Measurements from ENCODE around the gene COBLL1.

COBLL1 gene, protein sequence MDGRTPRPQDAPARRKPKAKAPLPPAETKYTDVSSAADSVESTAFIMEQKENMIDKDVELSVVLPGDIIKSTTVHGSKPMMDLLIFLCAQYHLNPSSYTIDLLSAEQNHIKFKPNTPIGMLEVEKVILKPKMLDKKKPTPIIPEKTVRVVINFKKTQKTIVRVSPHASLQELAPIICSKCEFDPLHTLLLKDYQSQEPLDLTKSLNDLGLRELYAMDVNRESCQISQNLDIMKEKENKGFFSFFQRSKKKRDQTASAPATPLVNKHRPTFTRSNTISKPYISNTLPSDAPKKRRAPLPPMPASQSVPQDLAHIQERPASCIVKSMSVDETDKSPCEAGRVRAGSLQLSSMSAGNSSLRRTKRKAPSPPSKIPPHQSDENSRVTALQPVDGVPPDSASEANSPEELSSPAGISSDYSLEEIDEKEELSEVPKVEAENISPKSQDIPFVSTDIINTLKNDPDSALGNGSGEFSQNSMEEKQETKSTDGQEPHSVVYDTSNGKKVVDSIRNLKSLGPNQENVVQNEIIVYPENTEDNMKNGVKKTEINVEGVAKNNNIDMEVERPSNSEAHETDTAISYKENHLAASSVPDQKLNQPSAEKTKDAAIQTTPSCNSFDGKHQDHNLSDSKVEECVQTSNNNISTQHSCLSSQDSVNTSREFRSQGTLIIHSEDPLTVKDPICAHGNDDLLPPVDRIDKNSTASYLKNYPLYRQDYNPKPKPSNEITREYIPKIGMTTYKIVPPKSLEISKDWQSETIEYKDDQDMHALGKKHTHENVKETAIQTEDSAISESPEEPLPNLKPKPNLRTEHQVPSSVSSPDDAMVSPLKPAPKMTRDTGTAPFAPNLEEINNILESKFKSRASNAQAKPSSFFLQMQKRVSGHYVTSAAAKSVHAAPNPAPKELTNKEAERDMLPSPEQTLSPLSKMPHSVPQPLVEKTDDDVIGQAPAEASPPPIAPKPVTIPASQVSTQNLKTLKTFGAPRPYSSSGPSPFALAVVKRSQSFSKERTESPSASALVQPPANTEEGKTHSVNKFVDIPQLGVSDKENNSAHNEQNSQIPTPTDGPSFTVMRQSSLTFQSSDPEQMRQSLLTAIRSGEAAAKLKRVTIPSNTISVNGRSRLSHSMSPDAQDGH
- 2.1 to 12.0 (median 3.7) reads per million in 17 experiments for total RNA-seq

DNA sequence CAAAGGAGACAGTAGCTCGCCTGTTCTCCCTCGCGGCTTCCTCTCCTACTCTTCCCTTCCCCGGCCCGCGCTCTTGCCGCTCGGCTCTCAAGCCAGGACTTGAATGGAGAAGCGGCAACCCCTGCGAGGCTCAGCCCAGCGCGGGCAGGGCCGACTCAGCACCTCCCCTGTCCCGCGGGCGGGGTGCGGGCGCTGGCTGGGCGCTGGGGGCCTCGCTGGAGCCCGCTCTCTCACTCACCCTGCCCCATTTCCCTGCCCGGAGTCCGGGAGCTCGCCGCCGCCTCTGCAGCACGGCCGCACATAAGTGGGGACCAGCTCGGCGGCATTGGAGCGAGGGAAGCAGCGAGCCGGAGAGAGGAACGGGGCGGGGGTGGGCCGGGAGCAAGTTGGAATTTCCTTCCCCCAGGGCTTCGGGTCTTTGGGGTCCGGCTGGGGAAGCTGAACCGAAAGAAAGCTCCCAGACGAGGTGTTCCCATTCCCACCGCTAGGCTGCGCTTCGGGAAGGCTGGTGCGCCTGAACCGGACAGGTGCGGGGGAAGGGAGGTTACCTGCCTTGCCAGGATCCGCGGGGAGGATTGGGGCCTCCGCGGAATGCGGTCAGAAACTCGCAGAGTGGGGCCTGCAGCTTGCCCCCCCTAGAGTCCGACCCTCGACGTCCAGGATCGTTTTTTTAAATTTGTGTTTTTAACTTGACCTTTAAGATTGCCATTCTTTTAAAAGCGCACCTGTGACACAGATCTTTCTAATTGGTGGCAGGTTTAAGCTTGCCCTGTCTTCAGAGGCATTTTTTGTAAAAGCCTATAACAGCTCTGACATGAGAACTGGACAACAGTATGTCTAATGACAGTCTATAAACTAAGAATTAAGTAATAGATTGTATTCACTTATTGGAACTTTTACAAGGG lies at the start of gene COBLL1:
Gene COBLL1 (minus strand): TSS at position 105 of the 905 bp plus-strand sequence. CDS start 627 bp downstream, outside the sequence.
- DNase-seq = peak; percentile 67 to 86 (median 78)

DNA sequence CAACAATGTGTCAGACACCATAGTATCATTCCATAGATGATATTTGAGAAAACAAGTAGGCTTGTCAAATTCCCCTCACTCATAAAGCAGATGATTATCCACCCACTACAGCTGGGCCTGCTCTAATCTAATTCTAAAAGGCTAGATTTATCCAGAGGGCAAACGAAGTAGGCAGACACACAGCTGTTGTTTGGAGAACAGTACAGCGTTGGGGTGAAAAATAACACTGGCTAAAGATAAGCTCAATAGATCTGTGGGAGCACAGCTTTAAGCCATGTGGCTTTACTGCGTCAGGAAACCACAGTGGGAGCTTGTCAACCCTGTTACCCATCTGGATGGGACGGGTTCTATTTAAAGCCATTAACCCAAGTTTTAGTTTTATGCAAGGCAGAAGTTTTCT lies 48.9 kb upstream of the COBLL1 start:
- no peak for DNase-seq

DNA sequence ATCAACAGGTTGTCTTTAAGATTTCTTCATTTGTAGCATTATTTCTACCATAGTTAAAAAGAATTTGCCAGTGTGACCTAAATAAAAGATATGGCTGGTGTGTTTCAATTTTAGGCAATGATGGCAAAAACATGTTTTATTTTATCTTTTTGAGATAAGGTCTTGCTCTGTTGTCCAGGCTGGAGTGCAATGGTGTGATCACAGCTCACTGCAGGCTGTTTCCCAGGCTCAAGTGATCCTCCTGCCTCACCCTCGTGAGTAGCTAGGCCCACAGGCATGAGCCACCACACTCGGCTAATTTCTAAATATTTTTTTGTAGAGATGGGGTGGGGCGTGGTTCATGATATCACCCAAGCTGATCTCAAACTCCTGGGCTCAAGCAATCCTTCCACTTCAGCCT lies 47.0 kb upstream of the COBLL1 start:
- no peak for DNase-seq

DNA sequence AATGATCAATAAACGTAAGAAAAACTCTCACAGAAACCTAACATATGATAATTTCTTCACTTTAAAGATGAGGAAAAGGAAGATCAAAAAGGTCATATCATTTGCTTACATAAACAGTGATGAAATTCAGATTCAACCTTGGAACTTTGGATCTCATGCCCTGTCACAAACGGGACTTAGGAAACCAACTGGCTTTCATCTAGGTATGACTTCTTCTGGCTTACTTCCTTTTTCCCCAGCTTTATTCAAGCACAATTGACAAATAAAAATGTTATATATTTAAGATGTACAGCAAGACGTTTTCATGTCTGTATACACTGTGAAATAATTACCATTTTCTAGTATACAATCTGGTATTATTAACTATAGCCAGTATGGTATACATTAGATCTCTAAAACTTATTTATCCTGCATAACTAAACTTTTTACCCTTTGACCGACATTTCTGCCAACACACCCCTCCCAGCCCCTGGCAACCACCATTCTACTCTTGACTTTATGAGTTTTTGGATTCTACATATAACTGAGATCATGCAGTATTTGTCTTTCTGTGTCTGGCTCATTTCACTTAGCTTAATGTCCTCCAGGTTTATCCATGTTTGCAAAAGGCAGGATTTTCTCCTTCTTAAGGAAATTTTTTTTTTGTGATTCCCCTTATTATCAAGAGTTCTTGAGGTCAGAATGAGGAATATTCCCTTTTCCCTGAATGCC lies 46.0 kb upstream of the COBLL1 start:
- no peak for DNase-seq

DNA sequence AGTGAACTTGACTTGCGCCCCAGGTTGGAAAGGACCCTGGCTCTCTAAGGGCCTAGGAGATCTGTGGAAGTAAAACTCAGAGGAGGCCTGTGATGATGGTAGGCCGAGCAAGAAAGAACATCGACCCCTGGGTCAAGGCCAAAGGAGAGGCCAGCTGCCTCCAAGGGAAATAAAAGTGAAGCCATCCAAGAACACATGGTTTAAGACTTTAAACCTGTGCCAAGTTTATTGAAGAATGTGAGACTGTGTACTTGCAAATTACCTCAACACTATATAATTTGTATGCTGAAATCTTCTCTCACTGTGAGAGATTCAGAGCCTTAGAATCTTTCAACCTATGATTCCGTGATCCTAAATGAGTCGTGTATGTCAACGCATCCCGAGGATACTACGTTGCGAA lies 40.7 kb upstream of the COBLL1 start:
- no peak for DNase-seq

DNA sequence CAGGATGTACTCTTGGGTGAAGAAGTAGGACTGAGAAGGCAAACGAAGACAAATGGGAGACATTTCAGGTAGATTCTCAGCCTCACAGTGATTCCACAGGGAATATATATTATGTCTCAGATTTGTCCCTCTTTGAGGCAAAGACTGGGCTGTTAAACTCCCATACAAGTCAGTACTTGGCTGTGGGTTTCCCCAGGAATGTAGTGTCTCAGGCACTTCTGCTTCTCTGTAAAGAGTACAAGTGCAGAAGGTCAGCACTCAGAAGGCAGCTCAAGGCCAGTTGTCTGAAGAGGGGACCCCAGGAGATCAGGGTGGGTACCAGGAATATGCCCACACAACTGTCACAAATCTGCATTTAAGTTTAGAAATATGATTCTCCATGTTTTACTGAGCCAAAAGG lies 39.9 kb upstream of the COBLL1 start:
- DNase-seq = no peak

DNA sequence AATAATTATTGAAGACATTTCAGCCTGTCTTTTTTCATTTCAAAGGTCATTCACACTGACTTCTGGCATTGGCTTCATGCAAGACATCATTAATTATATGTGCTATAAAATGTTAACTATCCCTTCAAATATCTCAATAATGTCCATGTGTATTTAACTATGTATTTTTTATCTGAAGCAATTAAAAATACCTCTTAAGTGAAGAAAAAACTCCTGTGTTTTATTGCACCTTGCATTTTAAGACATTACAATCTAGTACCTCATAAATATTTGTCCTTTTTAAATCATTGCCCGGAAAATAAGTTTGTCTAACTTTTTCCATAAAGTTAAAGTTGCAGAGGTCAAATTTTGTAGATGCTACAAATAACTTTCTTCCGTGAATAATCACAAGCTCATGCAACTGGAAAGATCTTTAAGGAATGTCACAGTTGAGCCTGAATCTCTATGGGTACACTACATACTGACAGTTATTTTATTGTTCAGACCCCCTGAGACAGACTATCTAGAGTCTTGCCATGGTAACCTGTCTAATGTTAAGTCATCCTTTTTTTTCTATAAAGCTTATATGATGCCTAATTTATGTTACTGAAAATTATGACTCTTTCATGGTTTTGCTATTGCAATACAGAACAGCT lies 38.4 kb upstream of the COBLL1 start:
- no peak for DNase-seq

DNA sequence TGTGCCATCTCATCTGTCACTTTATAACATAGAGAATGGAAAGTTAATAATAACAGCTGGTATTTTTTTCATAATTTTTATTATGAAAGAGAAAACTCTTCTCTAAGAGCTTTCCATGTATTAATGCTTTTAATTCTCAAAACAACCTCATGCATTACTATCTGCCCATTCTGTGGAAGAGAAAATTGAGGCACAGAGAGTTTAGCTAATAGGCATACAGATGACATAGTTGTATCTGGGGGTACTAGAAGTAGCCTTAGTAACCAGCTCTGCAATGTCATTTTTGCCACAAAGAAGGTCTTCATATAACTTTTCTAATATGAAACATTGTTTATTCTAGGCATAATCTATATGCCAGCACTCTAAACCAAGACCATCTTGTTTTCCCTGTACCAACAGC lies 36.3 kb upstream of the COBLL1 start:
- no peak for DNase-seq

DNA sequence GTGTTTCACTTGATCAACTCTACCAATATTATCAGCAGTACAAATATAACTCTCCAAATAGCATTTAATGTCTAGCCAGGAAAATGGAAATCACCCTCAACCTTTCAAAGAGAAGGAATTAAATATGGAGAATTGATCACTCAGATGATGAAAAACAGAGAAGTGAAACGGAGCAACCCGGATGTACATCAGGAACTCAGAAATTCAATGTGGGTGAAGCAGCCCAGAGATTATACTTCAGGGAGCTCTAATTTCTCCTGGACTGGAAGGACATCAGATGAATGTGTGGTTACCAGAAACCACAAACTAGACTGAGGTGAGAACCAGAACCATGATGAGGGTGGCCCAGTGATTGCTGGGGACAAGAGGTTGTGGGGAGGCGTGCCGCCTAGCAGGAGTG lies 35.5 kb upstream of the COBLL1 start:
- DNase-seq = peak in 3 of 4 experiments; percentile 5 to 45 (median 31)

DNA sequence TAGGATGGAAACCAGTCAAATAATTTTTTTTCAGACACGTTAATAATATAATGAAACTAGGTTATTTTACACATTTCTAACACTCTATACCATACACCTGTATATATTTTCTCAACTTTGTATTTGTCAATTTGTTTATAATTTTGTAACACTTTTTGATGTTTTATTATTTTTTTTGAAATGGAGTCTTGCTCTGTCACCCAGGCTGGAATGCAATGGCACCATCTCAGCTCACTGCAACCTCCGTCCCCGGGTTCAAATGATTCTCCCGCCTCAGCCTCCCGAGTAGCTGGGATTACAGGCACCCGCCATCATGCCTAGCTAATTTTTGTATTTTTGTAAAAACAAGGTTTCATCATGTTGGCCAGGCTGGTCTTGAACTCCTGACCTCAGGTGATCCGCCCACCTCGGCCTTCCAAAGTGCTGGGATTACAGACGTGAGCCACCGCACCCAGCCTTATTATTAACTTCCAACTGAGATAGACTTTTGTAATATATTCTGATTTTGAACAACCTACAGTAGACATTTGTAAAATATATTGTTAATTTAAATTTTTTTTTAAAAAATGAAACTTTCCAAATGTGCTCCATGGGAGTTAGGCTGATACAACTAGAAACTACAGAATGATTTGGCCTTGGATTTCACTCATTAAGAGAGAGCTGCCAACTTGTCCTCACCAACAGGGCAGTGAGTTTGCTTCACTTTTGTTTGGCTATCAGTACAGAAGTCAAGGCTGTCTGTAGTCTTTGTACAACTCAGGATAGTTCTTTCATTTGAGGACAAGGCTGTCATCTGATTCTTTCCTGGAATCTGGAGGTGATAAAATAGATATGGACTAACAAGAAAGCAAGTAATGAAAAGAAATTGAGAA lies 33.9 kb upstream of the COBLL1 start:
- DNase-seq = no peak

DNA sequence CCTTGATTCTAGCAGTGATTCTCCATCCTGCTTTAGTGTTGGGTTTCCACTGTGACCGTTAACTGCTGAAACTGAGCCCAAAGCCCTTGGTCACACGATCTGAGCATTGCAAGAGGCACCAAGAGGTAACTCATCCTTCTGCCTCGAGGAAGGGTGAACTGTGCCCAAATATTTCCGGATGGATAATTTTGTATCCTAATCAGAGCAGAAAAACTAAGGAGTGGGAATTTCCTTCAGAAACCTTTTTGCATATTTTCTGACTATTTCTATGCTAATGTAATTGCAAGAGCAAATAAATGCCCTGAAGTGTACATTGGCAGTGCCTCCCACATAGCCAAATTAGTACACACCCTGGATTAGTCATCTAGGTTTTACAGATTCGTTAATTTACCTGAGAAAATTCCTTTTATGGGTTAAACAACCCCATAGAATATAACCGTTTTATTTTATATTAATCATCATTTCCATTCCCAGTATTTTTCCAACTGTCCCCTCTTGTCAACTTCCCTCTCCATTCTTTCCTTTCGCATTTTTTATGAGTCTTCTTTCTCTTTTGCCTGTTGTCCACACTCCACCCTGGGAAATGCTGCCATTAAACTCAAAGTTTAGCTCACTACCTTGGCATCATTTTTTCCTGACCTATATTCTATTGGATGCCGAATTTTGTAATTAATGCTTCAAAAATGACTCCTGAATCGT lies 31.7 kb upstream of the COBLL1 start:
- no peak for DNase-seq

DNA sequence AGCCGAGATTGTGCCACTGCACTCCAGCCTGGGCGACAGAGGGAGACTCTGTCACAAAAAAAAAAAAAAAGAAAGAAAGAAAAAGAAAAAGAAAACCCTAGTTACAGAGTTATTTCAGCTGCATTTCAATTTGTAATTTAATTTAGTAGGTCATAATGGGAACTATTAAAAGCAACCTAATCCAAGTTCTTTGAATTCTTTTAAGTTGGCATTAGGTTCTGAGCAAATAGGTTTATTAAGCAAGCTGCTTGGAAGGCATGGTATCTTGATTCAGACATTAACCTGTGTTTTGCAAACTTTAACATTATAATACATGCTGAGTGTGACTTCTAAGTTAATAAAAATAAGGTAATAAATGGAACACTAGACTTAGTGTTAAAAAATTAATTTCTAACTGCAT lies 29.8 kb upstream of the COBLL1 start:
- DNase-seq = no peak

DNA sequence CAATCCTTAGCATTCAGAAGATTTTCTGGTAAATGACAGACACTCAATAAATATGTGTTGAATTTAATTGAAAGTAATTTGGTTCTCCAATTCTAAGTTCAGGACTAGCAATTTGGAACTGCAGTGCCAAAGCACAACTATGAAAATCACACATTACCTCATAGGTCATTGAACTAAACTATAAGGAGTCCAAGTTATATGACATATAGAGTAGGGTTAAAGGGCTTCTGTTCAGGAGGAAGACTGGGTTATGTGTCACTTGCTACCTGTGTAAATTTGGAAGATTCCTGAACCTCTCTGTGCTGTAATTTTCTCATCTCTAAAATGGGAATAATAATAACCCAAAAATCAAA lies 27.8 kb upstream of the COBLL1 start:
- DNase-seq = no peak

DNA sequence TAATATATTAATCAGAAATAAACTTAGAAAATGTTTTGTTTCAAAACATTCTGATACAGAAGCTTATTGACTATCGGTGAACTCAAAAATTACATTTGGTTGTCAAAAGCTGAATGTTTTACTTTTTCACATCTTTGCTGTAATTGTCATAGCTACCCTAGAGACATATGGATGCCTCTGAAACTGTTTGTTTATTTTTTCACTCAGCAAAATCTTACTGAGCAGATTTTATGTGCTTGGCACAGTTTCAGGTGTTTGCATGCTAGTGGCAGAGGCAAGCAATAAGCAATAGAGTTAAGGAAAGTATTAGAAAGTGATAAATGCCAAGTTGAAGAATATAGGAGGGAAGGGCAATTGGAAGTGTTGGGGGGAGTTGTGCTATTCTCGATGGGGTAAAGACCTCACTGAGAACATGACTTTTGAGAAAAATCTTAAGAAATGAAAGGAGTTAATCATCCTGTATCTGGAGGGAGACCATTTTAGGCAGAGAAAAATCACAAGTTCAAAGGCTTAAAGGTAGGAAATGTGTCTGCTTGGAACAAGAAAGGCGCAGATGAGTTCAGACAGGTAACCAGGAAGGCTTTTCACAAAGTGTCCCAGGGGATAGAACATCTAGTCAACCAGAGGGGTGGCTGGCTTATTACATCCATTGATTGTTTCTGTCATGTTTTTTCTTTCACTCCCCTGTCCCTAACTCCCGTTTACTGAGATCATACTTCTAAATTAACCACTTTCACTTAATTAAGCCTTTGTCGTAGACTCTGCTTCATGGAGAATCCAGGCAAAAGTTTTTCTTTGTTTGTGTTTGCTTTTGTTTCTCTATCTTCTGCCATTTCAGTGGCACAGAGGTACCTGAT lies 27.2 kb upstream of the COBLL1 start:
- no peak for DNase-seq

DNA sequence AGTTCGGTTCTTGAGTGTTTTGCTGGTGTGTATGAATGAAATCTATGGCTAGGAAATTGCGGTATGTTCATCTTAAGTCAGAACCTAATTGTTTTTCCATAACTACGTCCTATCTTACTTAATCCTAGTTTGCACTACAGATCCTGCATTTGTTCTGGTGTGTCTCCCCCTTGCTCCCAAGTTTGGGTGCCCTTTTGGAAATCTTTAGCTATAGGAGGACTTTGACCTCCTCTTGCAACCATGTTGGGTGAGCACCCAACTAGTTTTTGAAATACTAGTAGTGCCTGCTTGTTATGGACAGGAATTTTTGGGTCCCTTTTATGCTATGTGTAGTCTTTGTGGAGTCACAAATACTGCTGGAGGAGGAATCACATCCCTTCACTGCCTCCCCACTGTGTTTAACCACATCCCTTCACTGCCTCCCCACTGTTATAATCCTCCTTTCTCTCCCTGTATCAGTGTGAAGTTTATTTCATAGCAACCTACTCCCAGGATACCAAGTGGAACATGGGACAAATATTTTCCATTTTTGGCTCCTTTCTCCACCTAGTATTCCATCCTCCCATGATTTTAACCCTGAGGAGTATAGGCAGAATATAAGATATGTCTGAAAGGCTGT lies 26.3 kb upstream of the COBLL1 start:
- no peak for DNase-seq

DNA sequence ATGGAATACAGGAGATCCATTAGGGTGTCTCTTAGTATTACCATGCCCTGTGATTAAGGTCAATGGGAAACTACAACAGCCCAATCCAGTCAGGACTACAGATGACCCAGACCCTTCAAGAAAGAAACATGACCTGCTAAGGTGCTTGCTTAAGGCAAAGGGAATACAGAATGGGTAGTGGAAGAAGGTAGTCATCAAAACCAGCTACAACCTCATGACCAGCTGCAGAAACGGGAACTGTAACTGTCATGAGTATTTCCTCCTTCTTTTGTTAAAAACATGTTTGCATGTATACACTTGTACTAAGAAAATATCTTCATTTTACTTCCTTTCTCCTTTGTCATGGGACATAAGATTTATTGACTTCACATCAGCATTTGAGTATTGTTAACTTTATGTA lies 24.8 kb upstream of the COBLL1 start:
- DNase-seq = peak; percentile 57 to 88 (median 77)

DNA sequence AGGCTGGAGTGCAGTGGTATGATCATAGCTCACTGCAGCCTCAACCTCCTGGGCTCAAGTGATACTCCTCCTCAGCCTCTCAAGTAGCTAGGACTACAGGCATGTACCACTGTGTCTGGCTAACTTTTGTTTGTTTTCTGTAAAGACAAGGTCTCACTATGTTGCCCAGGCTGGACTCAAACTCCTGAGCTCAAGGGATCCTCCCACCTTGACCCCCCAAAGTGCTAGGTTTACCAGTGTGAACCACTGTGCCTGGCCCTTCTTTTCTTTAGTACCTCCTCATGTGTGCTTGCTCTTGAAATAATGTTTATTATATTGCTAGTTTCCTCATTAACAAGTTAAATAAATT lies 19.0 kb upstream of the COBLL1 start:
- no peak for DNase-seq
